Right ventricle myocardium inferior (tissue), 1 donor: ENCODE data around the gene HDAC9. TPM values are rescaled to one million over a fixed set of nuclear protein-coding genes. Genes with fewer than 3 reads are reported as not detected.

ENCODE experiments used
- ATAC-seq: fragments of 200-7000 bp; cut with Tn5 transposase; one replicate; pipeline ENCODE4 v1.9.1; 2020; ENCODE audit warnings: mild to moderate bottlenecking, moderate library complexity
- DNase-seq: peaks from one replicate; pipeline ENCODE4 v3.0.0; 2021; ENCODE audit errors: missing footprints
- intact Hi-C: fragments of 100-400 bp; cut with DNase I; formaldehyde crosslinking; loops from one replicate; pipeline ENCODE4 v1.11.0; 2022
- long read RNA-seq: library from polyadenylated mRNA; unstranded; transcript quantifications from one replicate; pipeline ENCODE4 v2.0.0, GENCODE V29; 2021
- total RNA-seq: library from RNA; stranded (reverse); fragmentation: NEBNext Ultra II Directional; extraction: Animal tissue kit (Norgen Biotek cat#: 25700); gene quantifications from one replicate; pipeline ENCODE4 v1.2.1, GENCODE V29; 2021
- donor health status: DM: no; HTN: yes; CAD: no; lungs with severe emphysema.

The HDAC9 gene
- 25.3 TPM for total RNA-seq
- long read RNA-seq, partial matches to known transcripts = 0 of 5 reads
- long read RNA-seq, other reads (novel, unspliced or antisense) = 5 of 5 reads

DNA sequence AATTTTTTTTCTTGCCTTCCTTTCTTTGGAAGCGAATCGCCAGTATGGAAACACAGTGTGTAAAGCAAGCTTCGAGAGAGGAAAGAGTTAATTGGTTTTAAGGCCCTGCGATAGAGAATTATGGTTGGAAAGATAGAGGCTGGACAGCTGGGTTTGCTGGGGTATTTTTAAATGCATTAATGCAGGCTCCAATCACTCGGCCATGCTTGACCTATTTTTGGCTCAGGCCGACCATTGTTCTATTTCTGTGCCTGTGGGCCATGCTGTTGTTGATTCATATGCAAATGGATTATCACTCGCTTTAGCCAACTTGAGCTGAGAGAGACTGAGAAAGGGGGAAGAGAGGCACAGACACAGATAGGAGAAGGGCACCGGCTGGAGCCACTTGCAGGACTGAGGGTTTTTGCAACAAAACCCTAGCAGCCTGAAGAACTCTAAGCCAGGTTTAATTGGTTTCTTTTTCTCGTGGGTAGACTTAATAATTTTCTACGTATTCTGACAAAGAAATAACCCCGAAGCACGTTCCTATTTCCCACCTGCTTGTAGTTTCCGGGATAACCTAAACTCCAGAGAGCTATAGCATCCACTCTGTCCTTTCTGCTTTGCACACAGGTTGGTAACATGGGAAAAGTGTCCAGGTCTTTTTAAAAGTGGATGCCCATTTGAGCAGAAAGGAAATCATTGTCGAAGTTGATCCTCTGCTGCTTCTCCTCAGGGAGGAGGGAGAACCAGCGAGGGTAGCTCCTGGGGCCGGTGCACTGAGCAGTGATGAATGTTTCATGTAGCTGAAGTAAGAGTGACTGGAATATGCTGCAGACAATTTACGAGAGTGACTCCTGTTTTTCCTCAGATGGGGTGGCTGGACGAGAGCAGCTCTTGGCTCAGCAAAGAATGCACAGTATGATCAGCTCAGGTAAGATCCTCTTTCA lies at the start of gene HDAC9:
TSS of gene HDAC9 (plus strand) at position 338 of the 929 bp plus-strand sequence. CDS start at position 892, 554 bp downstream.
- DNase-seq (peak; percentile 40), ATAC-seq (peak; percentile 89)
- intact Hi-C loops = loop anchor here (1.0 to 5.0 kb wide), 5 partner anchors 25 to 138 kb away; no protein-coding TSS in a partner anchor

DNA sequence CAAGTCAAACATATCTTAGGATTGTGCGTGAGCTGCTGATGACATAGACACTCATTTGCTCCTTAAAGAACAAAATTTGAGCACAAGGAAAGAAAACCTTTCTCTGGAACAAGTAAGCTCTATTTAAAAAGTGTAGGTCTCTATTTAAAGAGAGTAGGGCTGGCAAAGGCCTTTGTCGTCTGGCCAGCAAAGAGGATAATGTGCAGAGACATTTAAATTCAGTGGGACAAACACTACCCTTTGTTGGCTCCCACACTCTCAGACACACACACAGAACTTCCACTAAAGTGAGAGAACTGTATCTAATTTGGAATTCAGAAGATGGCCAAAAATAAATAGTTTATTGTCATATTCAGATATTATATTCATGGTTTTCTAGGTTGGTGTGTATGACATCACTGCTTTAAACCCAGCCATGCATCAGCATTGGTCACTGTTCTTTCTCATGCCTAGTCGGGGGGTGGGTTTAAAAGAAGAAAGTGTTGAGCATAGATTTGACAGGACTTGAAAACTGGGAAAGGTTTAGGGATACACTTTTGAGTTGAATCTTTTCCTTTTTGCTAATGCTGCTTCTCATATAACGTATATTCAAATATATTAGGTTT lies 49.5 kb upstream of the HDAC9 start:
- no peak for ATAC-seq
- intact Hi-C loops = no loop called here

DNA sequence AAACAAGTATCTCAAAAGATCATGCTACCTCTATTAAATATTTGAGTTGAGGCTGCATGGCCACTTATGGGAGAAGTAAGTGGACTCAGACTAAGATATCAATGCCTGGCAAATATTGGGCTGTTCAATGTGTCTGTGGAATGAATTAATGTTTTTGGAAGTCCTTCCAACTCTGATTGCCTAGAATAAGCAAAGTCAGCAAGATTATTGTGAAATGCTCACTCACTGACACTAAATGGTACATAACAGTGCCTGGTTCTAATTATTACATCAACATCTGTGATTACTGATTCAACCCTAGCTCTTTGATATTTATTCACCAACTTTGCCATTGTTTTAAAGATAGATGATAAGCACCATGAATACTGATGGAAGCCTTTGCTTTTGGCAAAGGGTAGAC lies 45.5 kb upstream of the HDAC9 start:
- intact Hi-C loops = no loop called here
- DNase-seq (no peak), ATAC-seq (no peak)

More for the DNA sequence above, 49.5 kb upstream of the HDAC9 start:
- DNase-seq = no peak

DNA sequence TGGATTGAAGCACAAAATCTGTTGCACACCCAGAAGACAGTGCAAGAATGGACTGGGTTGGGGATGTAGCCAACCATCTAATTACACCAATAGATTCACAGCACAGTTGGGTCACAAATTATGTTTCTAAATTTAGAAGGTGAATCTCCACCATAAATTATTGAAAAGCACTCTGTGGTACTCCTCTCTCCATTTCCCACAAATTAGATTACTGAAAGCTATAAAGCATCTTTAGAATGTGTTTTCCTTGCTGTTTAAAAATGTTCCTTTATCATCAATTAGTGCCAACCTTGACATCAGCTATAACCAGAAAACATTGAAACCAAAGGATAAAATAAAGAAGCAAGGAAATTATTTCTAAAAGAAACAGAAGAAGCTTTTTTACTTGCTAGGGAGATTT lies 39.9 kb upstream of the HDAC9 start:
- ATAC-seq = no peak
- DNase-seq = no peak
- intact Hi-C loops = no loop called here

DNA sequence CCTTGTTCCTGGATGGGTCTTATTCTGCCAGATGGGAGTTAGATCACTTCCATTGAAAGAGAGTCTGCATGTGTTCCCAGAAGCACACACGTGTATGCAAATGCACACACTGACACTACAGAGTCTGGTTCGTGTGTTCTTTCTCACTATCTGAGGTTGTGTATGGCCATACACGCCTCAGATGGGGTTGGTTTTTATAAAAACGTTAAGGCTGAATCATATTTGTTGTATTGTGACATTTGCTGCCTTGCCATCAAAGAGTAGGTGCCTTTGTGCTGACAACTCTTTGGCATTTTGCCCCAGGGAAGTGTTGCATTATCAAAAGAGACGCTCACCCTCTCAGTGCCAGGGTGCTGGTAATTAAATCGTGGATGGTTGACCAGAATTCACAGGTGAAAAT lies 37.7 kb upstream of the HDAC9 start:
- ATAC-seq (no peak), DNase-seq (no peak)
- intact Hi-C loops = no loop called here

DNA sequence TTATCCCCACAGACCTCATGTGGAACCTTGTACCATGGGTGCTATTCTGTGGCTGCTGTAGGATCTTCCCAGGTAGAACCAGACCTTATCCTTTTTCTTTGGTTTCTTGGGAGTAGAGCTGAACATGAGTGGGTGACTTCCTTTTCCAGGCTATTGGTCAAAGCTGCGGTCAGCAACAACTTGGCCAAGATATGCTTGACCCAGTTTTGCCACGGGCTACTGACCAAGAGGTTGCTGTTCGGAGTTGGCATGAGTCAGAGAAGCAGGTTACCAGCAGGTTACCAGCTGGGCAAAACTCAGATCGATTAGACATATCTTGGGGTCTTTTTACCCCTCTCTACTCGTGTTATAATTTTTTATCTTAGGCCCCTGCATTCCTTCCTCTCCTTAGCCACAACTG lies 36.7 kb upstream of the HDAC9 start:
- no peak for ATAC-seq
- DNase-seq = no peak
- intact Hi-C loops = no loop called here

DNA sequence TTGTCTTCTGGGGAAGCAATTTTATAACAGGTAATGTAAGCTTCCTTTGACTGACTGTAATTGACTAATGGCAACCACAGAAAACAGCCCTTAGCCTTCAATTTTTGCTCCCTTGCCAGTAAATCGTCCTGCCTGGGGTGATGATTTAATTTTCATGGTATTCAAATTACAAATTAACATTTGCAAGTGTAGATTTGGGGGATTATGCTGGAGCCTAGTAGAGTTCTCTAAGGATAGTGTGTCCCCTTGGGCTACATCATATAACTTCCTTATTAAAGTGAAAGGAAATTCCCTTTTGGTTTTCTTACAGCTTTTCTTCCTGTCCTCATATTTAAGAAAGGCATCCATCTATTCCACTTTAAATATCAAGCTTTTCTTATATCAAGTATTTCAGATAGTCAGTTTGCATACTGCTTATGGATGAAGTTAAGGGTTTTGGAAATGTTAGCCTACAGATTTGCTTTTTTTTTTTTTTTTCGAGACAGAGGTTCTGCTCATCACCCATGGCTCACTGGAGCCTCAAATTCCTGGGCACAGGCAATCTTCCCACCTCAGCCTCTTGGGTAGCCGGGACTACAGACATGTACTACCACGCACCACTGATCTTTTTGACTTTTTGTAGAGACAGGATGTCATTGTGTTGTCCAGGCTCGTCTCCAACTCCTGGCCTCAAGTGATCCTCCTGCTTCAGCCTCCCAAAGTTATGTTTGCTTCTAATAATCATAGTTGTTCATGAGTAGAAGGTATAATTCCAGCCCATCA lies 35.9 kb upstream of the HDAC9 start:
- DNase-seq (no peak), ATAC-seq (no peak)
- intact Hi-C loops = no loop called here

DNA sequence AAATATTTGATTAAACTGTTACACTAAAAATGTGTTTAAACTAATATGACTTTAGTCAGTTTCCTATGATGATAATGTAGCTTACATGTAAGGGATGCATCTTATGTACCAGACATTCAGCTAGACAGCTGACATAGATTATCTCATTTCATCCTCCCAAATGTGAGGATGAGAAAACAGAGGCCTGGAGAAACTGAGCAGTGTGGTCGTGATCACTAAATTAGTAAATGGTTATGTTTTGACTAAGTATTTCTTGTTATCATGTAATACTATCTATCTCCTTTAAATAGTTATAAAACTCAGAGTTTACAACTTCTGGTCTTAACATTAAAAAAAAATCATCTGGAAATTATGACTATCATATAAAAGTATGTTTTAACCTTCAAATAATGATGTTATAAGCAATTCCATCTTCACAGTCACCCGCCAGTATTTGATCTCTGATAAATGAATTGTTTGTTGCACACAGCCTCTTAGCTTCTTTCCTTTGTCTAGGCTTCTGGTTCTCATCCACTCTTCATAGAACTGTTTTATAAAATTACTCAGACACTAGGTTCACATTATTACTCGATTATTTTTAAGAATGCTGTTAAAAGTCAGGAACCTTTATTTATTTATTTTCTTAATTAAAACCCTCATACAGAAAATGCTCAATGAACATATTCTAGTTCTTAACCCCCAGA lies 33.6 kb upstream of the HDAC9 start:
- intact Hi-C loops = no loop called here
- no peak for DNase-seq
- no peak for ATAC-seq

DNA sequence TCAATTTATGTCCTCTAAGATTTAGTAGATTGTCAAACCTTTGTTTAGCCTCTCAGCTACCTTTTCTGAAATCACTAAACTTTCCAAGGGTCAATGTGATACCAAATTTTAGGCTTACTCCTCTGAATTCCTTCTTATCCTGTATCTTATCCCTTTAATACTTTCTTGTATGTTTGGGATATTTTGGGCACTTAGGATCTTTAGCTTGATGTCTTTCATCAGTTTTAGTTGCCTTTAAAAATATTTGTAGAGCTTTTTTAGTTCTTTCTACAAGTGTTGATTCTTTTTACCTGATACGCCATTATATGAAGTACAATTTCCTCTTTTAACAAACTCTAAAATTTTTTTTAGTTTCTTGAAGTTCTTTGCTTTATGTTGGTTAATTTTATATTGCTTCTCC lies 30.7 kb upstream of the HDAC9 start:
- intact Hi-C loops = no loop called here
- ATAC-seq = no peak
- no peak for DNase-seq

DNA sequence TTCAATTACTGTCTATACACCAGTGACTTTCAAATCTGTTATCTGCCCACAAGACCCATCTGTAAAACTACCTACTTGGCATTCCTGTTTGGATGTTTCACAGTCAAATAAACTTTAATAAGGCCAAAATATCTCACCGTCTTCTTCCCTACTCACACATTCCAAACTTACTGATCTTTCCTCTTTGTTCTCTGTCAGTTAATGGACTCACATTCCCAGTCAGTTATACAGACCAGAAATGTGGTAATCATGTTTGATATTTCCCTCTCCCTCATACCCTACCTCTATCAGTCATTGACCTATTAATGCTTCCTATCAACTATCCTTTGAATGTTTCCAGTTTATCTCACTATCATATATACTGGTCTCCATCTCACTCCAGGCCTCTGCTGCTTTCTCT lies 28.5 kb upstream of the HDAC9 start:
- ATAC-seq (no peak), DNase-seq (no peak)
- intact Hi-C loops = no loop called here

DNA sequence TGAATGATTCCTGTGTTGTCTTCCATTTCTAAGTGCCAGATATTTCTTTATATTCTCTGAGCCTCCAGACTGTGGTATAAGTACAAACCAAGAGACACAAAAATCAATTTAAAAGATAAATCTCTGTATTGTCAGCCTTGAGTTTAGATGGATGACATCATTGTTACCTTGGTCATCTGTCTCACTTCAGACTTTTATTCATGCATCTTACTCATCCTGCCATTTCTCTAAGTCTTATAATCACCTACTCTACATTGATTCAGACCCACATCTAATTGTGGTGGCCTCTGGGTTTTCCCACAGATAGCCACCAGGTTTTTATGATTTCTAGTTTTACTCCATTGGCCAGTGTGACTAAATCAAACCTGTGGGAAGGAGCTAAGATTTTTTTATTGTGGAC lies 26.8 kb upstream of the HDAC9 start:
- DNase-seq = no peak
- intact Hi-C loops = no loop called here

DNA sequence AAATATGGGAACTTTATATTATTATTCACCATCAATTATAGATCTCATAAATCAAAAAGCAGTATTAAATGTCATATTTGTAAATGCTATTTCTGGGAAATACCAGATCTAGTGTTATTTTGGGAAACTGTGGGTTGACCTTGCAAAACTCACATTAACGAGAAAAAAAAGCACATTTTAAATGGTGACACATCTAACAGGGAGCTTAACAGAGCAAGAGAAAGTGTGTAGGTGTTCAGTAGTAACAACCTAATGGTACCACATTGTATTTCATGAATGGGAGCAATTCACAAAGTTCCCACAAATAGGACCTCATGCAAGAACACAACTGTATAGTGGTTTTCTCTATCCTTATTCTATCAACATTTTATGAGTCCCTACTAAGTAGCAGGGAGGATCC lies 26.2 kb upstream of the HDAC9 start:
- DNase-seq = no peak
- intact Hi-C loops = no loop called here
- no peak for ATAC-seq

More for the DNA sequence above, 26.8 kb upstream of the HDAC9 start:
- no peak for ATAC-seq

DNA sequence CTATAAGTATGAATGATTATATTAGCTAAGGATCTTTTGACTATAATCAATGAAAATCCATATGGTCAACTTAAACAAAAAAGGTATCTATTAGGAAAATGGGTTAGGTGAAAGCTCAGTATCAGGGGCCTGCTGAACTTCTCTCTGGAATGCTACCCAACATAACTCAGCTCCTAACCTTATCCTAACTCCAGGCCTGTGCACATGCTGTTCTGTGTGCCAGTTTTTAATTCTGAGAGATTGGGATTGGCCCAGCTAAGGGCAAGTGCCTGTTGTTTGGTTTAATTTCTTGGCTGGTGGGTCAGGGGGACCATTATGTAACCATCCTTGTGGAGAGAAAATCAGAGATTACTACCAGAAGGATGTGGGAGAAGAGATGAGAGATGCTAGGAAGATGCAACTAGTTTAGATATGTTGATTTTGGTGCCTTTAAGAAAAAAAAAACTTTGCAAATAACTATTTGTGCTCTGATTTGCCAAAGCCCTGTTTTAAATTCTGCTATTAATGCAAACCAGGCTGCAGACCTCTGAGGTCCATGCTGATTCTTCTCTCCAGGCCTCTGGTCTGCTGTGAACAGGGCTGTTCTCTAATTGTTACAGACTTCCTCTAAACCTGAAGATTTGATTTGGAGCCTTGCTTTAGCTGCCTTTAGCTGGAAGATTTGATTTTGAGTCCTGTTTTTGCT lies 23.9 kb upstream of the HDAC9 start:
- DNase-seq (no peak), ATAC-seq (no peak)
- intact Hi-C loops = no loop called here

DNA sequence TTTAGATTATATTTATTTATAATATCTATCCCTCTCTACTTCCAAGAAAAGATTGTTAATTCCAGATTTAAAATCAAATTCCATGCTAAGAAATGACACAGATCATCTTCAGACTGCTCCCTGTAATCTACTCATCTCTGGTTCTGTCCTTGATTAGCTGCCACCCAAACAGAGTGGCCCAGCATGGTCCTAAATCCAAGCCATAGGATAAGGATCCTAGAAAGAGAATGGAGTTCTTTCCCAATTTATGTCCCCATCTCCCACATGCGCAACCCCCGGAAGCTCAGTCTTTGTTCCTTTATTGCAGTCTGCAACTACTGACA lies 23.4 kb upstream of the HDAC9 start:
- no peak for DNase-seq
- intact Hi-C loops = no loop called here
- ATAC-seq = no peak

DNA sequence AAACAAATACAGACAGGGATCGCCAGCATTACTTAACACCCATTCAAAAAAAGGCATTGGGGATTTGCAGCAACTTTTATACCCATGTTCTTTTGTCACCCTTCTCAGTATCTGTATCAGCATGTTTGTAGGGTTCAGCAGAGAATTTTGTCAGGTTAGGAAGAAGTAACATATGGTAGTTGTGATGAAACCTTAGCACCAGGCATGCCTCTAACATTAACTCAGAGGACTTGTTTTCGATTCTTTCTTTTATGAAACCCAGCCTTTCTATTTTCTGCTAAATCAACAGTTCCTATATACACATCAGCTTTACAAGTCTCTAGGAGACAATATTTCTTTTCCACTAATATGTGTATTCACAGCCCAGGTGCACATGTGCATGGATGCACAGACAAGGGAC lies 22.4 kb upstream of the HDAC9 start:
- intact Hi-C loops = no loop called here
- ATAC-seq (no peak), DNase-seq (no peak)

DNA sequence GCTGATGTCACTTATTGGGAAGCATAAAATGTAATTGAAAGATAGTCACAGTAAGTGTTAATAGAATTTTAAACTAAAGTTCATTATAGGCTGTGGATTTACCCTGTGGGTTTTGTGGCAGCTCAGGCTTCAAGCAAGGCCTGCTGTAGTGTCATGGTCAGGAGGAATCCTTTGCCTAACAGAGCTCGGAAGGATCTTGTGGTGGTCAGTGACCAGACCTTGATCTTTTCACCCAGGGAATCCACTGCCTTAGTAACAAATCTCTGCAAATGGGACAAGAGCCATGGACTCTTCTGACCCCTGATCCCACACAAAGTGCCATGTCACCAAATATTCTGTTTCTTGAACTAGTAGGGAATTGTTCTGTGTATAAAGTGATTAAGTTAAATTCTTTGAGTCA lies 20.6 kb upstream of the HDAC9 start:
- DNase-seq (no peak), ATAC-seq (no peak)
- intact Hi-C loops = no loop called here

DNA sequence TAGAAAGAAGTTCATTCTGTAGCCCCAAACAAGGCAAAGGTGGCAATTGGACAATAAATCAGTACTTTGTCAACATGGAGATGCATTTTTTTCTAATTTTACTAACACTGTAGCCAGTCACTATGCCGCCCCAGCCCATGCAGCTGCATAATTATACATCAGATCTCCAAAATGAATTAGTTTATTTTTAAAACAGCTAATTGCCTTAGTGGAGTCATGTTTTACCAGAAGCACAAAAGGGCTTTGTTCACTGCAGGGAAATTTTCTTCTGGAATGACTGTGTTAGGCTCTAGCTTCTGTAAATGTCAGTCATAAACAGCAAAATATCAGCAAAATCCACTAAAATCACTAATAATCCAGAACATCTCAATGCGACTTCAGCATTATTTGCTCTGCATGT lies 20.1 kb upstream of the HDAC9 start:
- DNase-seq (no peak), ATAC-seq (no peak)
- intact Hi-C loops = no loop called here

DNA sequence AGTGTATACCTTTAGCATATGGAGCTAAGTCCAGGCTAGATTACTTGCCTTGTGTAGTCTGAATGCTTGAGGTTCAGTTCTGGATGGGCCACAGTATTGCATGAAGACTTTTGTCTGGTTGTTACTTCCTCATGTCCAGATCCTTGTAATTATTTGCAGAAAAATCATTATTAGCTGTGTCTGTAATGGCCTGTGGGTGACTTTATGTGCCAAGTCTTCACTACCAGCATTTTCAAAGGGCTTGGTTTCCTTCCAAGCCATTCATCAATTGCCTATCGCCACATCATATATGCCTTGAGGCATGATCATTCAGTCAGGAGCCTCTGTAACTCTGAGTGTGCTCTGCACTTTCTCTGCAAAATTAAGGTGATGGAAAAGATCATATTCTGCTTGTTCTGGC lies 13.8 kb upstream of the HDAC9 start:
- DNase-seq (no peak), ATAC-seq (no peak)
- intact Hi-C loops = no loop called here

DNA sequence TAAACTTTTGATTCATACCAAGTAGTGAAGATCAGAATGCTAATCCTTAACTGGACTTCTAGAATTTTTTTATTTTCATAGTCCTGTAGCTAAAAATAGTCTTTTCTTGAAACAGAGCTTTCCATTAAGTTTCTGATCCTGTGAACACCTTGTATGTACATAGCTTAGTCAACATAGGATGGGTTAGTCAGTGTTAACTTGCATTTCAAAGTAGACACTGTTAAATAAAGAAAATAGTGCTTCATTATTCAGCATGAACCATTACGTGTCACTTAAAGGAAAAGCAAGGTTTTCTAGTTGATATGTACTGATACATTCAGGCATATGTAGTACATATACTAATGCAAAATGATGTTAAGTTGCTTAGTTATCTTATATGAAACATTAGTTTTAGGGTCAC lies 7.5 kb upstream of the HDAC9 start:
- intact Hi-C loops = no loop called here
- DNase-seq (no peak), ATAC-seq (no peak)
